Stimulated activated CD8-positive, alpha-beta memory T cell treated with anti-CD3 and anti-CD28 coated beads, Interleukin-7, amount 100 ng/mL, for 24 hours (primary cell): ENCODE measurements around the gene DZIP1.

Source experiments
- DNase-seq: peaks from one replicate; pipeline ENCODE4 v3.0.0-alpha.2; 2020; ENCODE audit warnings: low read depth

The DZIP1 gene

GRCh38 chr13:95547531-95548167 lies 96.9 kb downstream of the DZIP1 start:
- DNase-seq = no peak

DNA sequence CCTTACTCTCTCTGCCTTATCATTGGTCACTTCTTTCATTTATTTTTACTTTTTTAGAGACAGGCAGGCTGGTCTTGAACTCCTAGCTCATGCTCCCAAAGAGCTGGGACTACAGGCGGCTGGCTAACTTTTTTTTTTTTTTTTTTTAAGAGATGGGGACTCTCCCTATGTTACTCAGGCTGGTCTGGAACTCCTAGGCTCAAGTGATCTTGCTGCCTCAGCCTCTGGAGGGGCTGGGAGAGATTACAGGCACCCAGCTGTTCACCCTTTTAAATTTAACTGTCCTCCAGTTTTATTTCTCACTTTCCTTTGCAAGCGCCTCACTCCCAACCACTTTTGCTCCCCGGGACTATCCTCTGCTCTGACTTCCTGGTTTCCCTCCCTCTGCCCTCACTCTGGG lies 97.6 kb downstream of the DZIP1 start:
- DNase-seq = no peak

- no peak for DNase-seq
Measured at GRCh38 chr13:95544293-95544692, 100.2 kb downstream of the DZIP1 start.

- no peak for DNase-seq
Measured at GRCh38 chr13:95541911-95542474, 102.5 kb downstream of the DZIP1 start.

GRCh38 chr13:95541308-95541707 lies 103.2 kb downstream of the DZIP1 start:
- no peak for DNase-seq

DNA sequence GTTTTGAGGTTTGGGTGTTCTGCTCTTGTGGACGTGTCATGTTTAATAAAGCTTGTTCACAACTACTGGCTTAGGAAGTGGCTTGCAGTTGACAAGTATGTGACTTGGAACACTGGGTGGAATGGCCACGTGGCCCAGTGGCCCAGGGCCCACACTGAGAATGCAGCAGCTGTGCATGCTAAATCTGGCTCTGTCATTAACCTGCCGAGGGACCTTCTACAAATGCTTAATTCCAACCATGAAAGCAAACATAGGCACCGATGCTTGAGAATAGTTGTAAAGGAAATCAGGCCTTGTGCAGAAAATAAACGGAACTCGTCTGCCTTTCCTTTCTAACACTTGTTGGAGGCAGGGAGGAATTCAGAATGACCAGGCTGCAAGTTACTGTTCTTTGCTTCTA lies 103.6 kb downstream of the DZIP1 start:
- no peak for DNase-seq

- no peak for DNase-seq
Measured at GRCh38 chr13:95536632-95537241, 107.8 kb downstream of the DZIP1 start.

DNA sequence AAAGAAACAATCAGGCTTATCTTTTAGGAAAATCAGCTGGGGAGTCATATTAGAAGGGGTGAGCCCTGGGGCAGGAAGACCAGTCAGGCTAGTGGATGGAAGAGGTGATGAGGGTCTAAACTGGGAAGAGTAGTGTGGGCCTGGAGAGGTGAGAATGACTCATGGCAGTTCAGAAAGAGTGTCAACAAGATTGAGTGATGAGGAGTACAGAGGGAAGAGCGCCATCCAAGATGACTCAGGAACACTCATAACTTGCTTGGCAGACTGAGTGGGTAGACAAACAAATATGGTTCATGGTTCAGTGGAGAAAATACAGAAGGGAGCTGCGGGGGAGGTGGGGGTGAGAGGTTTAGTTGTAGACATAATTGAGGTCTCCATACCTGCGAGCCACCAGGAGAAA lies 109.3 kb downstream of the DZIP1 start:
- no peak for DNase-seq

DNA sequence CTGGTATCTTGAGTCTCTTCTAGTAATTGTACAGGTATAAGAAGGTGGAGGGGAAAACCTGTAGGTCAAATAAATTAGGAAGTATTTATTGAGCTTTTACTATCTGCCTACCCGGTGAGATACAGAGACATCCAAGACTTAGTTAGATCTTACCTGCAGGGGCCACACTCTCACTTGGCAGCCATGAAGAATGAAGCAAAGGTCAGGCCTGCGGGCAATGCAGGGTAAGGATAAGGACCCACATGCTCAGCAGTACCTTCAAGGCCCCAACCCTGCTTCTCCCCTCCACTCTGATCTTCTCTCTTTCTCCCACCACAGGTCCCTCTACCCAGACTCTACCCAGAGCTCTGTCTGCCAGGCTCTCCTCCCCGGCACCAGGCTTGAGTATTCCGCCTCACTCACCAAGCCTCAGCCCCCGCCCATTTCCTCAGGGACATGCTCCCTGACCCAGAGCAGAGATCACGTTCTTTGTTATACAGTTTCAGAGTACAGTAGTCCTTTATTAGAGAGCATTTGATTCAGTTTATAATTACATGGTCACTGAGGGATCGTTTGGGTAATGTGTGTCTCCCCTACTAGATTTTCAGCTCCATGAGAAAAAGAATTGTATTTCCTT lies 110.9 kb downstream of the DZIP1 start:
- no peak for DNase-seq

- no peak for DNase-seq
Measured at GRCh38 chr13:95530178-95530577, 114.3 kb downstream of the DZIP1 start.
